H1 (cell line): Measurements from ENCODE around the gene SUZ12. TPM values are rescaled to one million over a fixed set of nuclear protein-coding genes. Genes with fewer than 3 reads are reported as not detected.

Experiments
- ASH2L ChIP-seq: fragments of 200-600, 300-600 bp; sonication (generic); IDR thresholded peaks from one replicate; pipeline ENCODE4 v1.7.1; 2017; ENCODE audit warnings: low read length
- FOSL1 ChIP-seq: IDR thresholded peaks from 2 replicates; pipeline ENCODE4 v1.6.1; 2011; ENCODE audit warnings: mild to moderate bottlenecking, low read depth, low read length, moderate library complexity; ENCODE audit not compliant: insufficient read depth
- SIRT6 ChIP-seq: IDR thresholded peaks from one replicate; pipeline ENCODE4 v1.7.1; 2012; ENCODE audit warnings: low read length, inconsistent platforms
- polyA plus RNA-seq, 7 experiments: library from polyadenylated mRNA; depleted of rRNA in 3 of 7; stranded (reverse) in 5 of 7; unstranded in 2 of 7; fragments of >200 nt in 5 of 7; fragments of 200-250 nt in 2 of 7; gene quantifications; 1 replicate in 5 of 7; 2 replicates in 1 of 7; 4 replicates in 1 of 7; pipeline versions ENCODE4 v1.2.1 to v1.2.3, GENCODE V29; 2011 to 2013; ENCODE audit warnings: missing spikeins in 2 of 7, mixed read lengths in 2 of 7
- total RNA-seq: library from RNA; stranded (reverse); fragmentation: NEBNext Ultra II Directional; extraction: Animal tissue kit (Norgen Biotek cat#: 25700); gene quantifications from 2 replicates; pipeline ENCODE4 v1.2.1, GENCODE V29; 2021
- TF ChIP-seq, protein P1 (sequence below): IDR thresholded peaks from 2 replicates; pipeline ENCODE4 v1.6.1; 2011; ENCODE audit warnings: low read depth, mild to moderate bottlenecking, low read length; ENCODE audit not compliant: insufficient read depth

SUZ12 gene
- total and polyA plus RNA-seq, 2 of the 8 experiments (the other 6 are each of a cell fraction or from before 2014, with no cell fraction given): 9.1 to 34.6 TPM

GRCh38 chr17:31997005-31997404 lies 60.2 kb downstream of the SUZ12 start (continued):
- TF ChIP-seq, protein P1, sequence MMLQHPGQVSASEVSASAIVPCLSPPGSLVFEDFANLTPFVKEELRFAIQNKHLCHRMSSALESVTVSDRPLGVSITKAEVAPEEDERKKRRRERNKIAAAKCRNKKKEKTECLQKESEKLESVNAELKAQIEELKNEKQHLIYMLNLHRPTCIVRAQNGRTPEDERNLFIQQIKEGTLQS: no peak
- TF ChIP-seq ASH2L (no peak), FOSL1 (no peak), SIRT6 (no peak)
